Forelimb muscle (tissue), 1 donor: ENCODE data around the gene RMI2. TPM values are rescaled to one million over a fixed set of nuclear protein-coding genes. Genes with fewer than 3 reads are reported as not detected.

Experiments
- DNase-seq: peaks from one replicate; pipeline ENCODE4 v3.0.0-alpha.2; 2013; ENCODE audit warnings: low read depth
- polyA plus RNA-seq: library from polyadenylated mRNA; unstranded; fragments of 120-200 nt; gene quantifications from one replicate; pipeline ENCODE4 v1.2.1, GENCODE V29; 2013; ENCODE audit not compliant: insufficient read length

RMI2 gene
- polyA plus RNA-seq, 1 donor: 7.6 TPM

GRCh38 chr16:11309895-11310633 lies 35.2 kb upstream of the RMI2 start:
- no peak for DNase-seq

- no peak for DNase-seq
These were observed 34.7 kb upstream of the RMI2 start for GRCh38 chr16:11310634-11310977.

- DNase-seq: no peak
These were observed 34.2 kb upstream of the RMI2 start for GRCh38 chr16:11310997-11311561.

GRCh38 chr16:11312718-11313492 lies 32.4 kb upstream of the RMI2 start:
- DNase-seq: no peak

- no peak for DNase-seq
These were observed 31.6 kb upstream of the RMI2 start for GRCh38 chr16:11313493-11314308.

- DNase-seq: no peak
These were observed 30.9 kb upstream of the RMI2 start for GRCh38 chr16:11314309-11314894.

GRCh38 chr16:11315510-11315909 lies 29.7 kb upstream of the RMI2 start:
- DNase-seq: no peak

- no peak for DNase-seq
These were observed 28.8 kb upstream of the RMI2 start for GRCh38 chr16:11316331-11317015.

GRCh38 chr16:11318817-11319216 lies 26.4 kb upstream of the RMI2 start:
- no peak for DNase-seq

- no peak for DNase-seq
These were observed 25.6 kb upstream of the RMI2 start for GRCh38 chr16:11319529-11320146.

GRCh38 chr16:11320170-11320569 lies 25.1 kb upstream of the RMI2 start:
- DNase-seq: no peak

- no peak for DNase-seq
These were observed 23.6 kb upstream of the RMI2 start for GRCh38 chr16:11321662-11322061.

GRCh38 chr16:11322823-11323222 lies 22.4 kb upstream of the RMI2 start:
- no peak for DNase-seq

- DNase-seq: no peak
These were observed 21.5 kb upstream of the RMI2 start for GRCh38 chr16:11323551-11324336.

- no peak for DNase-seq
These were observed 19.7 kb upstream of the RMI2 start for GRCh38 chr16:11325404-11326083.

GRCh38 chr16:11326084-11326736 lies 19.0 kb upstream of the RMI2 start:
- no peak for DNase-seq

- DNase-seq: no peak
These were observed 18.5 kb upstream of the RMI2 start for GRCh38 chr16:11326737-11327276.
